HL-60/S4 treated with retinoic acid at 250 ng/mL for 4 days and 3 days (cell line): ENCODE measurements around the gene TRAPPC4.
"Not testable (repeated sequence)": the region's sequence is repeated elsewhere in the genome, so short reads cannot be mapped to it uniquely, and the experiment has no call there.

Source experiments
- in situ Hi-C: fragments of 300-500 bp; cut with MboI; formaldehyde crosslinking; loops from 2 replicates; pipeline ENCODE4 v1.7.0; 2022; ENCODE audit warnings: low sequenced_read_pairs

The TRAPPC4 gene

GRCh38 chr11:119030329-119031047 is 11.9 kb downstream of the TRAPPC4 start, which contains the start of gene SLC37A4:
Gene SLC37A4 (minus strand): TSS chr11:119030877.
- in situ Hi-C loops, result no loop called here

- in situ Hi-C loops, result no loop called here
Measured at GRCh38 chr11:119031912-119032280, 13.3 kb downstream of the TRAPPC4 start.

GRCh38 chr11:119033421-119033820 is 14.9 kb downstream of the TRAPPC4 start:
- in situ Hi-C loops, result not testable (repeated sequence)

GRCh38 chr11:119034813-119035212 is 16.2 kb downstream of the TRAPPC4 start:
- in situ Hi-C loops, result no loop called here

GRCh38 chr11:119038884-119039283 is 20.3 kb downstream of the TRAPPC4 start:
- in situ Hi-C loops, result no loop called here

GRCh38 chr11:119039471-119039870 is 20.9 kb downstream of the TRAPPC4 start:
- in situ Hi-C loops, result not testable (repeated sequence)

- in situ Hi-C loops, result no loop called here
Measured at GRCh38 chr11:119041821-119042514, 23.4 kb downstream of the TRAPPC4 start.

- in situ Hi-C loops, result no loop called here
Measured at GRCh38 chr11:119042927-119043326, 24.4 kb downstream of the TRAPPC4 start.

GRCh38 chr11:119044708-119045107 is 26.1 kb downstream of the TRAPPC4 start:
- in situ Hi-C loops, result no loop called here

- in situ Hi-C loops, result no loop called here
Measured at GRCh38 chr11:119046489-119046888, 27.9 kb downstream of the TRAPPC4 start.

GRCh38 chr11:119047205-119047604 is 28.6 kb downstream of the TRAPPC4 start:
- in situ Hi-C loops, result no loop called here

- in situ Hi-C loops, result no loop called here
Measured at GRCh38 chr11:119048644-119049043, 30.1 kb downstream of the TRAPPC4 start.

- in situ Hi-C loops, result no loop called here
Measured at GRCh38 chr11:119049081-119049480, 30.5 kb downstream of the TRAPPC4 start.

- in situ Hi-C loops, result no loop called here
Measured at GRCh38 chr11:119051440-119052162, 33.0 kb downstream of the TRAPPC4 start.

- in situ Hi-C loops, result no loop called here
Measured at GRCh38 chr11:119052163-119052814, 33.7 kb downstream of the TRAPPC4 start.

GRCh38 chr11:119054418-119054817 is 35.9 kb downstream of the TRAPPC4 start:
- in situ Hi-C loops, result no loop called here

- in situ Hi-C loops, result no loop called here
Measured at GRCh38 chr11:119055901-119056300, 37.3 kb downstream of the TRAPPC4 start.

- in situ Hi-C loops, result no loop called here
Measured at GRCh38 chr11:119056421-119056999, 37.9 kb downstream of the TRAPPC4 start.

- in situ Hi-C loops, result no loop called here
Measured at GRCh38 chr11:119057000-119057769, 38.6 kb downstream of the TRAPPC4 start, which contains the start of gene HYOU1. Gene HYOU1 (minus strand): TSS chr11:119057205. CDS start chr11:119056160, 1,045 bp downstream.

GRCh38 chr11:119059128-119059527 is 40.6 kb downstream of the TRAPPC4 start:
- in situ Hi-C loops, result not testable (repeated sequence)
